HG03520 (cell line): Measurements from ENCODE around the gene TEP1.
"Not testable (repeated sequence)": the region's sequence is repeated elsewhere in the genome, so short reads cannot be mapped to it uniquely, and the experiment has no call there.

Experiments
- ATAC-seq: cut with Tn5 transposase; IDR thresholded peaks from one replicate; pipeline ENCODE4 v1.9.1; 2021; ENCODE audit warnings: mild to moderate bottlenecking, moderate library complexity; ENCODE audit not compliant: unreplicated experiment

TEP1 gene

GRCh38 chr14:20391505-20391904 is 21.8 kb downstream of the TEP1 start:
- ATAC-seq = no peak

- no peak for ATAC-seq
These were observed 25.1 kb downstream of the TEP1 start for GRCh38 chr14:20388159-20388558.

GRCh38 chr14:20387576-20387975 is 25.7 kb downstream of the TEP1 start:
- no peak for ATAC-seq

GRCh38 chr14:20386276-20386855 is 26.9 kb downstream of the TEP1 start:
- no peak for ATAC-seq

GRCh38 chr14:20384886-20385285 is 28.4 kb downstream of the TEP1 start:
- ATAC-seq = no peak

- no peak for ATAC-seq
These were observed 29.0 kb downstream of the TEP1 start for GRCh38 chr14:20384321-20384720.

DNA sequence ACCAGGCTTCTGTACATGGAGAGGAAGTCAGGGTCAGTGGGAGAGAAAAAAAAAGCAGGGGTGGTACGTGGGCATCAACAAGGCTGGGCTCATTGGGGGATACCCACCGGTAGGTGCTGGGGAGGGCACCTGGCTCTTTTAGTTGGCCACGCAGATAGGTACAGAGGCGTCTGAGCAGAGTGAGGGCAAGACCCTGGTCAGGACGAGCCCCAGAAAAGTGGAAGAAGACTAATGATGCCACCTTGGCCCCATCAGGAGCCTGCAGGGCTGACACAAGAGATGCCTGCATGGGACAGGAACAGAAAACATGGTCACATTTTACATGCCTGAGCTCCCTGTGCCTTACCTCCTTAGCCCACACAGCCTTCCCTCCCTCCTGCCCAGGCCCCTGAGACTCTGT is 29.7 kb downstream of the TEP1 start:
- ATAC-seq = no peak

GRCh38 chr14:20383032-20383431 is 30.3 kb downstream of the TEP1 start:
- no peak for ATAC-seq

DNA sequence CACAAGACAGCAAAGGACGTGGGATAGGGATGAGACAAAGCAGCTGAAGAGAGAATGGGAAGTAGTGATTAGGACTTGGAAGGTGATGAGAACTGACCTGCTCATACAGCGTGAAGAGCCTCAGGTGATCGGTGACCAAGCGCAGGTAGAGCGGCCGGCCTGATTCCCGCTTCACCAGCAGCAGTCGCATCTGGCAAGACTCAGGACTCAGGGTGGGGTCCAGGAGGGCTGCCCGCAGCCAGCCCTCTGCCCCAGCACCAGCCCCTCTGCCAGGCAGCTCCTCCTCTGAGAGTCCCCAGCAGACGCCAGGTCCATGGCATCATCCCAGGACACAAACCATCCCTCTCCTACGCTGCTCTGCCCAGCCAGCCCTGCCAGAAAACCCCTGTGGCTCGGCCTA is 30.8 kb downstream of the TEP1 start:
- no peak for ATAC-seq

GRCh38 chr14:20381341-20381740 is 32.0 kb downstream of the TEP1 start:
- ATAC-seq = no peak

DNA sequence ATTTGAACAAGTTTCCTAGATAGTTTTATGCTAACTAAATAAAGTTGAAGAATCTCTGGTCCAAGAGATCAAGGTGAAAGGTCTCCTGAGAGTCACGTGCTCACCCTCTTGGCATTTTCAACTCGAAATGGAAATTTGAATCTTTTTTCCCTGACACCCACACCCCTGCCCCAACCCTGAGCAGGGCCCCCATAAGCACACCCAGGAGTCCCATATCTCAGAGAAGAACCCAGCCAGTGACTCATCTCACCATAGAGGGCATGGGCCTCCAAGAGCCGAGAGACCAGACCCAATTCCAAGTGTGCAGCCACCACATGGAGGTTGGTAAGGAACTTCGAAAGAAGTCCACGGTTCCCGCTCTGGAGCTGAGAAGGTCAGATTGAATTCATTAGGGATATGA is 32.6 kb downstream of the TEP1 start:
- ATAC-seq = no peak

GRCh38 chr14:20379743-20380142 is 33.6 kb downstream of the TEP1 start:
- no peak for ATAC-seq

- ATAC-seq = no peak
These were observed 36.1 kb downstream of the TEP1 start for GRCh38 chr14:20377171-20377570.

- ATAC-seq = no peak
These were observed 37.2 kb downstream of the TEP1 start for GRCh38 chr14:20376071-20376588.

GRCh38 chr14:20375471-20375870 is 37.8 kb downstream of the TEP1 start:
- ATAC-seq = no peak

- ATAC-seq = no peak
These were observed 40.5 kb downstream of the TEP1 start for GRCh38 chr14:20372796-20373195.

DNA sequence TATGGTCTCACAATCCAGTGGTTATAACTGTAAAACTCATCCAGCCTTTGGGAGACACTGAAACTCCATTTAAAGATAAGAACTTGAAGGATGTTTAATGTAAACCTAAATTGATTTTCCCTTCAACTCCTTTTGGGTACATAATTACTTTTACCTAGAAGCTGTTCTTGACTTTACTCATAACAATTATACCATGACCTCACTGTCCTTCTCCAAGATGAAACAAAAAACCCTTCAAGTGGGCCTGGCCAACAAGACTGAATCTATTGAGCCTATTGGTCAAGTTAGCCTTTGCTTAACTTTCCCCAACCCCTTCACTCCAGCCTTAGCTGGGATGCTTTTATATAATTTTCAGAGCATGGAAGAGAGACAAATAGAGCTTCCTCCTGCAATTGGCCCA is 47.4 kb downstream of the TEP1 start:
- no peak for ATAC-seq

DNA sequence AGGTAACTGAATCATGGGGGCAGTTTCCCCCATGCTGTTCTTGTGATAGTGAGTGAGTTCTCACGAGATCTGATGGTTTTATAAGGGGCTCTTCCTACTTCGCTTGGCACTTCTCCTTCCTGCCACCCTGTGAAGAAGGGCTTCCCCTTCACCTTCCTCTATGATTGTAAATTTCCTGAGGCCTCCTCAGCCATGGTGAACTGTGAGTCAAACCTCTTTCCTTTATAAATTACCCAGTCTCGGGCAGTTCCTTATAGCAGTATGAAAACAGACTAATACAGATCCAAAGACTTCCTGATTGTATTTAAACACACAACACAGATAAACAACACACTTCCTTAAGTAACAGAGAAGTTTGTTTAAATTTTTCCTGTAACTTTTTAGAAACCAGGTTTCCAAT is 54.8 kb downstream of the TEP1 start:
- ATAC-seq = not testable (repeated sequence)

- ATAC-seq = no peak
These were observed 56.9 kb downstream of the TEP1 start for GRCh38 chr14:20356422-20356821.

- ATAC-seq = no peak
These were observed 62.4 kb downstream of the TEP1 start for GRCh38 chr14:20350860-20351259.

- ATAC-seq = no peak
These were observed 63.0 kb downstream of the TEP1 start for GRCh38 chr14:20350282-20350681.

GRCh38 chr14:20347747-20348146 is 65.6 kb downstream of the TEP1 start:
- no peak for ATAC-seq

- no peak for ATAC-seq
These were observed 66.6 kb downstream of the TEP1 start for GRCh38 chr14:20346713-20347112.
